ENCODE results near the gene CEP295NL. TPM values are rescaled to one million over a fixed set of nuclear protein-coding genes. Genes with fewer than 3 reads are reported as not detected.

The CEP295NL gene
- total RNA-seq, 4 donors from 2014 or later: 1.8 to 3.0 (median 2.5) TPM

DNA sequence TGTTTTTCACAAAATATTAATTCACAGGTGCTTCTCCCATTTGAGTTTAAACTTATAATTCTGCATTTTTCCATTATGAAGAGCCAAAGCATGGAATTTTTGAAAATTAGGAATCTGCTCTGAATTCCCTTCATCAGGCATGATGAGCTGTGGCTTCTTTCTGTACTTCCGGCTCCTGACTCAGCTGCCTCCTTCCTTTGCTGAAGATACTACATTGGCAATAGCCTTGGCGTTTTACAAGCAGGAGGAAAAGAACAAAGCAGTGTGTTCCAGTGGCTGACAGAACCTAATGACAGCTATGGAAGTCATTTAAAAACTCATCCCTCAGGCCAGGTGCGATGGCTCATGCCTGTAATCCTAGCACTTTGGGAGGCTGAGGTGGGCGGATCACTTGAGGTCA is 44.0 kb downstream of the CEP295NL start:
- WGBS, 2 donors (ENCODE audit: low coverage in 1 of 2): 76 to 93% methylated on average over 2 to 4 of the region's 4 CpGs
- Histone ChIP-seq H3K36me3 (no peaks in the 10 kb centered on the region), H3K27ac (no peak overlapping the region), H3K4me3 (no peak overlapping the region), H3K4me1 (peaks cover 0 to 14% (median 0%) of the 10 kb centered on the region in 4 donors), H3K27me3 (no peaks in the 10 kb centered on the region), H3K9me3 (no peaks in the 10 kb centered on the region)
- in situ Hi-C loops (cut with MboI; ENCODE audit: low pct_ligation_motif_present in 1 of 4, low pct_unique_long_range_greater_than_20kb in 1 of 4, low sequenced_read_pairs in 3 of 4): no loop called here
- DNase-seq: no peak
- intact Hi-C loops (cut with DNase I; ENCODE audit: low total_unique reads): no loop called here
- TF ChIP-seq CTCF (IDR thresholded peaks at IDR 0.05): no peak
- no peak for TF ChIP-seq EP300 (IDR thresholded peaks at IDR 0.05; ENCODE audit: low read depth)
- TF ChIP-seq POLR2AphosphoS5 (IDR thresholded peaks at IDR 0.05): no peak
- TF ChIP-seq POLR2A (IDR thresholded peaks at IDR 0.05): no peak

DNA sequence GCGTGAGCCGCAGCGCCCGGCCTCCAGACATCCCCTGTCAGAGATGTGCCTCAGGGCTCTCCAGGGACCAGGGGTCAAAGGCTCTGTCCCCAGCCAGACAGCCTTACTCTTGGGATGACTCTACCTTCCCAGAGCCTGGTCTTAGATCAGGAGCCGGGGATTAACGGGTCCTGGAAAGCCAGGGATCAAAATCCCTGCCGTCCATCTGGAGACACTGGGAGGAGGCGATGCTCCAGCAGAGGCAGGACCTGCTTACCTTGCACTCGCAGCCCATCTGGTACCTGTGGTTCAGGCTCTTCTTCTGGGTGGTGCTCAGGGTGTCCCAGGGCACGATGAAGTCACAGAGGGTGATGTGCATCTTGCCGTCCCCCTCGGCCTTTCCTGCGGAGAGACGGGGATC is 45.7 kb downstream of the CEP295NL start:
- H3K4me3 ChIP-seq: no peak overlapping the region
- WGBS, 2 donors (ENCODE audit: low coverage in 1 of 2): 96% methylated on average over 9 of the region's 14 CpGs; no CpG with 5 or more reads in 1 of the 2 donors
- in situ Hi-C loops (cut with MboI; ENCODE audit: low pct_ligation_motif_present in 1 of 4, low pct_unique_long_range_greater_than_20kb in 1 of 4, low sequenced_read_pairs in 3 of 4) (no loop called here), intact Hi-C loops (cut with DNase I; ENCODE audit: low total_unique reads) (no loop called here)
- peaks cover 0 to 17% (median 0%) of the 10 kb centered on the region in 4 donors for H3K4me1 ChIP-seq
- H3K36me3 ChIP-seq: no peaks in the 10 kb centered on the region
- no peak for DNase-seq
- TF ChIP-seq CTCF (IDR thresholded peaks at IDR 0.05): no peak
- no peak for TF ChIP-seq POLR2A (IDR thresholded peaks at IDR 0.05)
- no peak for TF ChIP-seq EP300 (IDR thresholded peaks at IDR 0.05; ENCODE audit: low read depth)
- TF ChIP-seq POLR2AphosphoS5 (IDR thresholded peaks at IDR 0.05): no peak
- H3K27ac ChIP-seq: no peak overlapping the region
- no peaks in the 10 kb centered on the region for H3K9me3 ChIP-seq
- no peaks in the 10 kb centered on the region for H3K27me3 ChIP-seq

- intact Hi-C loops (cut with DNase I; ENCODE audit: low total_unique reads): no loop called here
- Histone ChIP-seq H3K27ac (no peak overlapping the region), H3K27me3 (no peaks in the 10 kb centered on the region), H3K9me3 (no peaks in the 10 kb centered on the region), H3K4me3 (no peak overlapping the region), H3K4me1 (peaks cover 0 to 7% (median 0%) of the 10 kb centered on the region in 4 donors), H3K36me3 (no peaks in the 10 kb centered on the region)
- TF ChIP-seq POLR2A (IDR thresholded peaks at IDR 0.05): no peak
- TF ChIP-seq POLR2AphosphoS5 (IDR thresholded peaks at IDR 0.05): no peak
- TF ChIP-seq CTCF (IDR thresholded peaks at IDR 0.05): no peak
- no peak for TF ChIP-seq EP300 (IDR thresholded peaks at IDR 0.05; ENCODE audit: low read depth)
- in situ Hi-C loops (cut with MboI; ENCODE audit: low pct_ligation_motif_present in 1 of 4, low pct_unique_long_range_greater_than_20kb in 1 of 4, low sequenced_read_pairs in 3 of 4): no loop called here
- 93% methylated on average over 25 of the region's 25 CpGs; no CpG with 5 or more reads in 1 of the 2 donors for WGBS, 2 donors (ENCODE audit: low coverage in 1 of 2)
- DNase-seq: no peak
Measured at GRCh38 chr17:78855561-78856165, 47.3 kb downstream of the CEP295NL start.

DNA sequence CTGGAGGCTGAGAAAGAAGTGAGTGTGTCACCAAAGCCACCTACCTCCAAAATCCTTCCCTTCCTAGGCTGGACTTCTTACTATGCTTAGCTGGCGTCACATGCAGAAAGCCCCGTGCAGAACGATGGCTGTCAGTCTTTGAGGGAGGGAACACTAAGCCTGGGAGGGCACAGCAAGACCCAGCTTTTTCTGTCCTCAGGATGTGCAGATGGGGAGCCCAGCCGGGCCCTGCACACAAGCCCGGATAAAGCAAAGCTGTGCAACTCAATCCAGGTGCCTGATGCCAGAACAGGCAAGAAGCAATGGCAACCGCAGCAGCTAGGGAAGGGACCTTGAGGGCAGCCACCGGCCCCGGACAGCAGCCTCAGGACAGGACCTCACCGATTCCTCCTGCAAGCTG is 48.5 kb downstream of the CEP295NL start:
- Histone ChIP-seq H3K4me1 (peaks cover 0 to 7% (median 0%) of the 10 kb centered on the region in 4 donors), H3K27me3 (no peaks in the 10 kb centered on the region), H3K27ac (no peak overlapping the region), H3K36me3 (no peaks in the 10 kb centered on the region), H3K9me3 (no peaks in the 10 kb centered on the region), H3K4me3 (no peak overlapping the region)
- no peak for DNase-seq
- WGBS, 2 donors (ENCODE audit: low coverage in 1 of 2): 64 to 100% methylated on average over 1 to 8 of the region's 9 CpGs
- TF ChIP-seq POLR2A (IDR thresholded peaks at IDR 0.05) (no peak), EP300 (IDR thresholded peaks at IDR 0.05; ENCODE audit: low read depth) (no peak), CTCF (IDR thresholded peaks at IDR 0.05) (no peak), POLR2AphosphoS5 (IDR thresholded peaks at IDR 0.05) (no peak)
- in situ Hi-C loops (cut with MboI; ENCODE audit: low pct_ligation_motif_present in 1 of 4, low pct_unique_long_range_greater_than_20kb in 1 of 4, low sequenced_read_pairs in 3 of 4): no loop called here
- intact Hi-C loops (cut with DNase I; ENCODE audit: low total_unique reads): no loop called here
